ENCODE measurements around the gene TRABD2B. TPM values are rescaled to one million over a fixed set of nuclear protein-coding genes. Genes with fewer than 3 reads are reported as not detected.

Gene TRABD2B
- total RNA-seq, 1 donor from 2014 or later: 6.7 TPM

DNA sequence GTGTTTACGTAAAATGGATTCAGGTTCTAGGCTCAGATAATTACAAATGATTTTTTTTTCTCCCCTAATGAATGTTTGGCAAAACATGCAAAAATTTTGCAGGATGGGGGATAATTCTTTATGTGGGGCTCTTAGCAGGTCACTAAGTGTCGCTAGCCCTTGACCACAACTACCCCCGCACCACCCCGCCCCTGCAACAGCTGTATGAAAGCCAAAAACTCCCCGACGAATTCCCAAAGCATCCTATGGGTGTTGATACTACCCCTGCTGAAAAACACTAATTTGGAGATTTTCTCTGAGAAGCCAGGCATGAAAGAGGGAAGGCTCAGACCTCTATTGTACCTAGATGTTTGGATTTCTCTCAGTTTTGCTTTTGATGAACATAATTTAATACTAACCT is 243.0 kb downstream of the TRABD2B start:
- Mint-ChIP-seq H3K36me3 (no peaks in the 10 kb centered on the region), H3K27ac (no peak overlapping the region), H3K4me3 (no peak overlapping the region), H3K27me3 (peaks cover 6% of the 10 kb centered on the region), H3K4me1 (ENCODE audit: unreplicated experiment) (peaks cover 30% of the 10 kb centered on the region), H3K9me3 (peaks cover 4% of the 10 kb centered on the region)
- TF ChIP-seq, protein P1, sequence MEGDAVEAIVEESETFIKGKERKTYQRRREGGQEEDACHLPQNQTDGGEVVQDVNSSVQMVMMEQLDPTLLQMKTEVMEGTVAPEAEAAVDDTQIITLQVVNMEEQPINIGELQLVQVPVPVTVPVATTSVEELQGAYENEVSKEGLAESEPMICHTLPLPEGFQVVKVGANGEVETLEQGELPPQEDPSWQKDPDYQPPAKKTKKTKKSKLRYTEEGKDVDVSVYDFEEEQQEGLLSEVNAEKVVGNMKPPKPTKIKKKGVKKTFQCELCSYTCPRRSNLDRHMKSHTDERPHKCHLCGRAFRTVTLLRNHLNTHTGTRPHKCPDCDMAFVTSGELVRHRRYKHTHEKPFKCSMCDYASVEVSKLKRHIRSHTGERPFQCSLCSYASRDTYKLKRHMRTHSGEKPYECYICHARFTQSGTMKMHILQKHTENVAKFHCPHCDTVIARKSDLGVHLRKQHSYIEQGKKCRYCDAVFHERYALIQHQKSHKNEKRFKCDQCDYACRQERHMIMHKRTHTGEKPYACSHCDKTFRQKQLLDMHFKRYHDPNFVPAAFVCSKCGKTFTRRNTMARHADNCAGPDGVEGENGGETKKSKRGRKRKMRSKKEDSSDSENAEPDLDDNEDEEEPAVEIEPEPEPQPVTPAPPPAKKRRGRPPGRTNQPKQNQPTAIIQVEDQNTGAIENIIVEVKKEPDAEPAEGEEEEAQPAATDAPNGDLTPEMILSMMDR (conservative IDR thresholded peaks at IDR 0.05): no peak
- DNase-seq (ENCODE audit: extremely low spot score, unreplicated experiment): peak; percentile 16

DNA sequence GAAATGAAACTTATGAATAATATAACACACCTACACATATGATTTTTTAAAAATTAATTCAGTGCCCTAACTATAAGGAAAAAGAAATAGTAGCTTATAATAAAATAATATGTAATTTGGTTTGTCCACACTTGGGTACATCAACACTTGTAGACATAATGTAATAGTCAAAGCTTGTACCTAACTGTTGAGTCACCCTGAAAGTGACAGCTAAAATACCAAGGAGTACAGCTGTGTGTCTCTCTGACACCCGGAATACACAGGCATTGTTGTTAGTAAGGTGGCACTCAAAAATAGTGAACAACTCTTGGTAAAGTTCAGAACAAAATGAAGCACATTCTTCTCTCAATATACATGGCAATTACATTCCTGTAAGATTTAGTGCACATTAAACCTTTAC is 243.4 kb downstream of the TRABD2B start:
- H3K27me3 Mint-ChIP-seq: peaks cover 4% of the 10 kb centered on the region
- TF ChIP-seq, protein P1 (conservative IDR thresholded peaks at IDR 0.05): no peak
- H3K36me3 Mint-ChIP-seq: no peaks in the 10 kb centered on the region
- peaks cover 4% of the 10 kb centered on the region for H3K9me3 Mint-ChIP-seq
- H3K4me3 Mint-ChIP-seq: no peak overlapping the region
- no peak for DNase-seq (ENCODE audit: extremely low spot score, unreplicated experiment)
- peaks cover 30% of the 10 kb centered on the region for H3K4me1 Mint-ChIP-seq (ENCODE audit: unreplicated experiment)
- no peak overlapping the region for H3K27ac Mint-ChIP-seq

DNA sequence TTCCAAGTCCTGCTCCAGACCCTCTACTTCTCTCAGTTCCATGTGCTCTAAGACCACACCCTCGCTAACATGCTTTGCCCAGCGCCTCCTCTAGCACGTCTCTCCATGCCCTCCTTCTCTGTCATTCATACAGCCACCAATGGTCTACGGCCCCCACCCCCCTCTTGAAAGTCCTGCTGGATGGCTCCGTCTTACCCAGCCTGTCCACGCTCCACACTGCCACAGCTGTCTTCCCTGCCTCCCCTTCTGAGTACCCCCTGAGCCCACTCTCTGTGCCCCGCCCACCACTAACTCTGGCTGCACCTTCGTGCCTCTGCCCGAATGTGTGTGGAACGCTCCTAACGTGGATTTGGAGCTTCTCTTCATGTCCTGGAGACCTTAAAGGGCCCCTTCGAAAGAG is 244.6 kb downstream of the TRABD2B start:
- H3K4me3 Mint-ChIP-seq: no peak overlapping the region
- TF ChIP-seq, protein P1 (conservative IDR thresholded peaks at IDR 0.05): no peak
- no peaks in the 10 kb centered on the region for H3K27me3 Mint-ChIP-seq
- peak; percentile 53 for DNase-seq (ENCODE audit: extremely low spot score, unreplicated experiment)
- no peak overlapping the region for H3K27ac Mint-ChIP-seq
- H3K4me1 Mint-ChIP-seq (ENCODE audit: unreplicated experiment): peaks cover 26% of the 10 kb centered on the region
- peaks cover 4% of the 10 kb centered on the region for H3K9me3 Mint-ChIP-seq
- H3K36me3 Mint-ChIP-seq: no peaks in the 10 kb centered on the region

DNA sequence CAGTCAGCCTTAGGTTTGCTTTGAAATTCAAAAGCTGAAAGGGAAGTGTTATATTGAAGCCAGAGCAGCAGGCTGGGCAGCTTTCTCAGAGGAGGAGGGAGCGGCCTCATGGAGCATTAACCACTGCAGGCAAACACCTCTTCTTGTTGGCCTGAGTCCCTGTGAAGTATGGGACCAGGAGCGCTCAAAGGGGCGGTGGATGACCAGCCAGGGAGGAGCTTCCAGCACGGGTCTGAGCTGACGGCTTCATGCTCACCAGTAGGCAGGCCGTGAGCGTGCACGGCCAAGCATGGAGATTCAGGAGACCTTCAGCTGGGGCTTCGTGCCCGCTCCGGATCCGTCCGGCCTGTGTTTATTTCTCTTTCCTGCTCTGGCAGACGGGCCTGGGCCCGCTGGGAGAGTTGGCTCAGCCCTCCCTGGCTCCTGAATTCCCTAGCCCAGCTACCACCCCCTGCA is 245.2 kb downstream of the TRABD2B start:
- Mint-ChIP-seq H3K4me1 (ENCODE audit: unreplicated experiment) (peaks cover 26% of the 10 kb centered on the region), H3K27me3 (no peaks in the 10 kb centered on the region), H3K27ac (peak overlapping the region; percentile 66), H3K9me3 (peaks cover 4% of the 10 kb centered on the region), H3K4me3 (peak overlapping the region; percentile 26), H3K36me3 (no peaks in the 10 kb centered on the region)
- TF ChIP-seq, protein P1 (conservative IDR thresholded peaks at IDR 0.05): no peak
- DNase-seq (ENCODE audit: extremely low spot score, unreplicated experiment): peak; percentile 62

DNA sequence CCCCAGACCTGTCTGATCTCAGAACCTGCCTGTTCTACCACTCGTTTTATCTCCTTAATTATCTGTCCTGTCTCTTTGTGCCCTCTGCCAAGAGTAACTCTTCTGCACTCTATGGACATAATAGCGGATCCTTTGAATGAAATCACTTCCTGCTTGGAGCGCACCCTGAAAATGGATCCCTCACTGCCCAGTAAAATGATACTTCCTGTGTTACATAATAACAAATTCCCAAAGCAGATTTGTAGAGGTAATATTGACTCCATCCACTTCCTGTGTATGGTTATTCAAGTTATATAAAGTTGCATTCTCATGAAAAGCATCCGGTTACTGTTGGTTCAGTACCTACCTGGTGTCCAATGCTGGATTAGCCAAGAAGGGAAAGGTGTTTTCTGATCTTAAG is 246.0 kb downstream of the TRABD2B start:
- H3K4me1 Mint-ChIP-seq (ENCODE audit: unreplicated experiment): peaks cover 20% of the 10 kb centered on the region

More for the DNA sequence above, 246.0 kb downstream of the TRABD2B start:
- TF ChIP-seq, protein P1 (conservative IDR thresholded peaks at IDR 0.05): no peak
- Mint-ChIP-seq H3K27me3 (no peaks in the 10 kb centered on the region), H3K27ac (peak overlapping the region; percentile 12), H3K4me3 (no peak overlapping the region), H3K36me3 (no peaks in the 10 kb centered on the region), H3K9me3 (peaks cover 4% of the 10 kb centered on the region)
- DNase-seq (ENCODE audit: extremely low spot score, unreplicated experiment): peak; percentile 29

All from type B pancreatic cell (in vitro differentiated cells).